ENCODE results near the gene MED15. TPM values are rescaled to one million over a fixed set of nuclear protein-coding genes. Genes with fewer than 3 reads are reported as not detected.
"Not testable (repeated sequence)": the region's sequence is repeated elsewhere in the genome, so short reads cannot be mapped to it uniquely, and the experiment has no call there.

Gene MED15
- total and polyA plus RNA-seq, 3 donors from 2014 or later, result 71.0 to 101 (median 81.6) TPM

DNA sequence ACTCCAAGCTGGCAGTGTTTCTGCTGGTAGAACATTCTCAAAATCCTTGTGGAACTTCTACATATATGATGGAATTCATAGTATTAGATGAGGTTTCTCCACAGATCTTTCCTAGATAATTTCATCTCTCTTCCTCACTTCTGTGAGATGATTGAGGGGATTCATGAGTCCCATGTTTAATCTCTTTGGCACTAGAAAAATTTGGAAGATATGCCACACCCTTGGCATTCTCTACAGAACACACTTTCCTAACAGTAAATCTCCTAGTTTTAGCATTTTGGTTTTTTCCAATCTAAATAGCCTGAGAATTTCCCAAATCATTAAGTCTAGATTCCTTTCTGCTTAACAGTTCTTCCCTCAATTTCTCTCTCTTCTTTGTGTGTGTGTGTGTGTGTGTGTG lies 35.3 kb downstream of the MED15 start:
- no peaks in the 10 kb centered on the region for H3K27me3 ChIP-seq

GRCh38 chr22:20545318-20545634 lies 37.9 kb downstream of the MED15 start:
- intact Hi-C loops (cut with DNase I; ENCODE audit: low total_unique reads); H3K9me3 ChIP-seq; H3K36me3 ChIP-seq (ENCODE audit: low read depth, missing control alignments); H3K4me3 ChIP-seq; DNase-seq; H3K27me3 ChIP-seq; H3K27ac ChIP-seq: not testable (repeated sequence)
- 86 to 92% methylated on average over 3 of the region's 3 CpGs for WGBS, 2 donors
- H3K4me1 ChIP-seq, result peaks cover 13% of the 10 kb centered on the region

More for the DNA sequence above, 35.3 kb downstream of the MED15 start:
- no peak for TF ChIP-seq CTCF (IDR thresholded peaks at IDR 0.05)
- TF ChIP-seq POLR2A (IDR thresholded peaks at IDR 0.05), result no peak
- intact Hi-C loops (cut with DNase I; ENCODE audit: low total_unique reads), result no loop called here
- H3K4me1 ChIP-seq, result no peaks in the 10 kb centered on the region
- no peaks in the 10 kb centered on the region for H3K9me3 ChIP-seq
- DNase-seq, result no peak
- no peak overlapping the region for H3K27ac ChIP-seq
- no peak overlapping the region for H3K4me3 ChIP-seq
- H3K36me3 ChIP-seq (ENCODE audit: low read depth, missing control alignments), result no peaks in the 10 kb centered on the region

GRCh38 chr22:20545681-20546521 lies 38.5 kb downstream of the MED15 start:
- Histone ChIP-seq H3K4me1 (peaks cover 19% of the 10 kb centered on the region), H3K36me3 (ENCODE audit: low read depth, missing control alignments) (no peaks in the 10 kb centered on the region), H3K9me3 (no peaks in the 10 kb centered on the region), H3K27ac (no peak overlapping the region), H3K27me3 (no peaks in the 10 kb centered on the region), H3K4me3 (no peak overlapping the region)
- 82 to 86% methylated on average over 10 of the region's 10 CpGs for WGBS, 2 donors
- TF ChIP-seq POLR2A (IDR thresholded peaks at IDR 0.05), result no peak
- TF ChIP-seq CTCF (IDR thresholded peaks at IDR 0.05), result no peak
- intact Hi-C loops (cut with DNase I; ENCODE audit: low total_unique reads), result no loop called here
- no peak for DNase-seq

GRCh38 chr22:20546541-20546950 lies 39.1 kb downstream of the MED15 start:
- no peak overlapping the region for H3K27ac ChIP-seq
- 68 to 78% methylated on average over 4 of the region's 4 CpGs for WGBS, 2 donors

DNA sequence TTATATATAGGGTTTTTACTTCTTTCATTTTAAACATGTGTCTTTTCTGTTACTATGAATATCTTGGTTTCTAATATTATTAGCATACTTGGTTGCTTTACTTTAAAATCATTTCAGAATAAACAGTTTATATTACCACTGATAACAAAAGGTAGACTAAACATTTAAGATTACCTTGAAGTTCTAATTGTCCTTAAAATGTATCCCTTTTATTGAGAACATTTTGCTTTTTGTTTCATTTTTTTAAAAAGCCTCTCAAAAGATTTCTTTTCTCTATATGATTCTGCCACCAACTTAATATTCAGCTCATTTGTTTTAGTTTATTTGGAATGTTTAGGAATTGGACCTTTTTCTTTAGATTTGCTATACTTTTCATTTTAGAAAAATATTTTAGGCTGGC lies 39.6 kb downstream of the MED15 start:
- H3K4me1 ChIP-seq, result peaks cover 31% of the 10 kb centered on the region

More at GRCh38 chr22:20546541-20546950, 39.1 kb downstream of the MED15 start:
- H3K4me1 ChIP-seq, result peaks cover 26% of the 10 kb centered on the region
- no peaks in the 10 kb centered on the region for H3K36me3 ChIP-seq (ENCODE audit: low read depth, missing control alignments)
- H3K4me3 ChIP-seq, result no peak overlapping the region
- intact Hi-C loops (cut with DNase I; ENCODE audit: low total_unique reads), result no loop called here
- no peaks in the 10 kb centered on the region for H3K9me3 ChIP-seq
- no peak for DNase-seq
- no peaks in the 10 kb centered on the region for H3K27me3 ChIP-seq
- TF ChIP-seq CTCF (IDR thresholded peaks at IDR 0.05), result no peak
- TF ChIP-seq POLR2A (IDR thresholded peaks at IDR 0.05), result no peak

More for the DNA sequence above, 39.6 kb downstream of the MED15 start:
- Histone ChIP-seq H3K27ac (no peak overlapping the region), H3K27me3 (no peaks in the 10 kb centered on the region), H3K4me3 (no peak overlapping the region), H3K9me3 (no peaks in the 10 kb centered on the region), H3K36me3 (ENCODE audit: low read depth, missing control alignments) (no peaks in the 10 kb centered on the region)
- TF ChIP-seq CTCF (IDR thresholded peaks at IDR 0.05), result no peak
- no peak for TF ChIP-seq POLR2A (IDR thresholded peaks at IDR 0.05)
- intact Hi-C loops (cut with DNase I; ENCODE audit: low total_unique reads), result no loop called here
- DNase-seq, result no peak
